Measurements from ENCODE around the gene ZBTB25.

Gene ZBTB25

DNA sequence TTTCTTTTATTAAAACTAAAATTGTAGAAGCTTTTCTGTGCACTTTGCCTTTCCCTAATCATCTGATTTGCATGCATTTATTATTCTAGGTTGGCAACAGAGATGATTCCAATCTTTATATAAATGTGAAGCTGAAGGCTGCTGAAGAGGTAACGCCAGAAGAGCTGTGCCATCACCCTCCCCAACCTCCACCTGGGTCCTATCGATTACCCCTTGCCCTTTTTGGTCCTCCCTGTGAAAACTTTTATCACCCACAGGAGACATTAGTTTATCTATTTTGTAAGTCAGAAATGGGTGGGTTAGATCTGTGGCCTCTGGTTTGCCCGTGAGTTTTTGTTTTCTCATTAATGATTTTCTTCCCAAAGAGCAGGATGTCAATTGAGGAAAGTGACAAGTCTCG lies 92.6 kb downstream of the ZBTB25 start:
- Histone ChIP-seq H3K4me1 (no peaks in the 10 kb centered on the region), H3K4me2 (ENCODE audit: low read length) (no peak overlapping the region), H3K9ac (no peak overlapping the region), H3K4me3 (ENCODE audit: low read depth, low read length) (no peak overlapping the region), H3K27ac (no peak overlapping the region), H3K36me3 (ENCODE audit: control insufficient read depth, insufficient read depth, low read length) (no peaks in the 10 kb centered on the region), H3K9me3 (ENCODE audit: control insufficient read depth, low read length) (no peaks in the 10 kb centered on the region), H3K79me2 (no peaks in the 10 kb centered on the region), H2AFZ (no peak overlapping the region), H3K27me3 (ENCODE audit: control insufficient read depth, insufficient read depth, low read length) (no peaks in the 10 kb centered on the region)
- TF ChIP-seq, protein P1, sequence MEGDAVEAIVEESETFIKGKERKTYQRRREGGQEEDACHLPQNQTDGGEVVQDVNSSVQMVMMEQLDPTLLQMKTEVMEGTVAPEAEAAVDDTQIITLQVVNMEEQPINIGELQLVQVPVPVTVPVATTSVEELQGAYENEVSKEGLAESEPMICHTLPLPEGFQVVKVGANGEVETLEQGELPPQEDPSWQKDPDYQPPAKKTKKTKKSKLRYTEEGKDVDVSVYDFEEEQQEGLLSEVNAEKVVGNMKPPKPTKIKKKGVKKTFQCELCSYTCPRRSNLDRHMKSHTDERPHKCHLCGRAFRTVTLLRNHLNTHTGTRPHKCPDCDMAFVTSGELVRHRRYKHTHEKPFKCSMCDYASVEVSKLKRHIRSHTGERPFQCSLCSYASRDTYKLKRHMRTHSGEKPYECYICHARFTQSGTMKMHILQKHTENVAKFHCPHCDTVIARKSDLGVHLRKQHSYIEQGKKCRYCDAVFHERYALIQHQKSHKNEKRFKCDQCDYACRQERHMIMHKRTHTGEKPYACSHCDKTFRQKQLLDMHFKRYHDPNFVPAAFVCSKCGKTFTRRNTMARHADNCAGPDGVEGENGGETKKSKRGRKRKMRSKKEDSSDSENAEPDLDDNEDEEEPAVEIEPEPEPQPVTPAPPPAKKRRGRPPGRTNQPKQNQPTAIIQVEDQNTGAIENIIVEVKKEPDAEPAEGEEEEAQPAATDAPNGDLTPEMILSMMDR (IDR thresholded peaks at IDR 0.05), result no peak

GRCh38 chr14:64410084-64410774 lies 93.4 kb downstream of the ZBTB25 start:
- Histone ChIP-seq H3K79me2 (no peaks in the 10 kb centered on the region), H3K9me3 (ENCODE audit: control insufficient read depth, low read length) (no peaks in the 10 kb centered on the region), H3K36me3 (ENCODE audit: control insufficient read depth, insufficient read depth, low read length) (no peaks in the 10 kb centered on the region), H3K4me3 (ENCODE audit: low read depth, low read length) (no peak overlapping the region), H2AFZ (no peak overlapping the region), H3K4me1 (no peaks in the 10 kb centered on the region), H3K27ac (no peak overlapping the region), H3K27me3 (ENCODE audit: control insufficient read depth, insufficient read depth, low read length) (no peaks in the 10 kb centered on the region), H3K4me2 (ENCODE audit: low read length) (no peak overlapping the region), H3K9ac (no peak overlapping the region)
- TF ChIP-seq, protein P1 (IDR thresholded peaks at IDR 0.05), result no peak

GRCh38 chr14:64409126-64409920 lies 94.3 kb downstream of the ZBTB25 start:
- no peak overlapping the region for H3K4me3 ChIP-seq (ENCODE audit: low read depth, low read length)
- H3K9ac ChIP-seq, result no peak overlapping the region
- H3K27ac ChIP-seq, result no peak overlapping the region
- H2AFZ ChIP-seq, result no peak overlapping the region
- TF ChIP-seq, protein P1 (IDR thresholded peaks at IDR 0.05), result no peak
- no peaks in the 10 kb centered on the region for H3K36me3 ChIP-seq (ENCODE audit: control insufficient read depth, insufficient read depth, low read length)
- no peaks in the 10 kb centered on the region for H3K79me2 ChIP-seq
- no peak overlapping the region for H3K4me2 ChIP-seq (ENCODE audit: low read length)
- H3K9me3 ChIP-seq (ENCODE audit: control insufficient read depth, low read length), result no peaks in the 10 kb centered on the region
- H3K4me1 ChIP-seq, result no peaks in the 10 kb centered on the region
- H3K27me3 ChIP-seq (ENCODE audit: control insufficient read depth, insufficient read depth, low read length), result no peaks in the 10 kb centered on the region

DNA sequence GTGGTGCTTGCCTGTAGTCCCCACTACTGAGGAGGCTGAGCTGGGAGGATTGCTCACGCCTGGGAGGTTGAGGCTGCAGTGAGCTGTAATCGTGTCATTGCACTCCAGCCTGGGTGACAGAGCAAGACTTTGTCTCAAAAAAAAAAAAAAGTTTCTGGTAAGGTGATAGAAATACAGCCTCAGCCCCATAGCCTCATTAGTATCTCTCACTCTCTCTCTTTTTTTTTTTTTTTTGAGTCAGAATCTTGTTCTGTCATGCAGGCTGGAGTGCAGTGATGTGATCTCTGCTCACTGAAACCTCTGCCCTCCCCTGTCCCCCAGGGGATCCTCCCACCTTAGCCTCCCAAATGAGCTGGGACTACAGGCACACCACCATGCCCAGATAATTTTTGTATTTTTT lies 96.3 kb downstream of the ZBTB25 start:
- Histone ChIP-seq H3K9ac (no peak overlapping the region), H3K4me1 (no peaks in the 10 kb centered on the region), H3K36me3 (ENCODE audit: control insufficient read depth, insufficient read depth, low read length) (no peaks in the 10 kb centered on the region), H2AFZ (no peak overlapping the region), H3K27ac (no peak overlapping the region), H3K9me3 (ENCODE audit: control insufficient read depth, low read length) (no peaks in the 10 kb centered on the region), H3K4me2 (ENCODE audit: low read length) (no peak overlapping the region), H3K79me2 (peaks cover 5% of the 10 kb centered on the region), H3K4me3 (ENCODE audit: low read depth, low read length) (no peak overlapping the region), H3K27me3 (ENCODE audit: control insufficient read depth, insufficient read depth, low read length) (no peaks in the 10 kb centered on the region)
- TF ChIP-seq, protein P1 (IDR thresholded peaks at IDR 0.05), result no peak

All from parathyroid adenoma (tissue), 2 donors.